HG03103 (cell line): ENCODE results near the gene GRAMD4.

ENCODE experiments used
- ATAC-seq: cut with Tn5 transposase; IDR thresholded peaks from one replicate; pipeline ENCODE4 v1.9.1; 2021; ENCODE audit warnings: low read depth; ENCODE audit not compliant: unreplicated experiment

The GRAMD4 gene

GRCh38 chr22:46665751-46666280 lies 45.6 kb downstream of the GRAMD4 start:
- no peak for ATAC-seq

- ATAC-seq, result no peak
Measured at GRCh38 chr22:46666577-46667244, 46.5 kb downstream of the GRAMD4 start.

- no peak for ATAC-seq
Measured at GRCh38 chr22:46667245-46667623, 47.0 kb downstream of the GRAMD4 start.

GRCh38 chr22:46668116-46668515 lies 47.9 kb downstream of the GRAMD4 start:
- ATAC-seq, result no peak

- ATAC-seq, result no peak
Measured at GRCh38 chr22:46669201-46669600, 49.0 kb downstream of the GRAMD4 start.

GRCh38 chr22:46671824-46672432 lies 51.7 kb downstream of the GRAMD4 start:
- ATAC-seq, result no peak

GRCh38 chr22:46672731-46673130 lies 52.5 kb downstream of the GRAMD4 start:
- no peak for ATAC-seq

GRCh38 chr22:46673205-46673604 lies 53.0 kb downstream of the GRAMD4 start:
- ATAC-seq, result no peak

- ATAC-seq, result no peak
Measured at GRCh38 chr22:46673662-46674236, 53.6 kb downstream of the GRAMD4 start.

- no peak for ATAC-seq
Measured at GRCh38 chr22:46674367-46674781, 54.2 kb downstream of the GRAMD4 start.

- no peak for ATAC-seq
Measured at GRCh38 chr22:46674906-46675305, 54.7 kb downstream of the GRAMD4 start.

GRCh38 chr22:46675479-46675878 lies 55.3 kb downstream of the GRAMD4 start:
- no peak for ATAC-seq

GRCh38 chr22:46675938-46676337 lies 55.8 kb downstream of the GRAMD4 start:
- no peak for ATAC-seq

- ATAC-seq, result no peak
Measured at GRCh38 chr22:46676479-46676878, 56.3 kb downstream of the GRAMD4 start.

- ATAC-seq, result no peak
Measured at GRCh38 chr22:46676881-46677280, 56.7 kb downstream of the GRAMD4 start.

GRCh38 chr22:46677323-46678002 lies 57.3 kb downstream of the GRAMD4 start:
- ATAC-seq, result no peak

- no peak for ATAC-seq
Measured at GRCh38 chr22:46678003-46678657, 57.9 kb downstream of the GRAMD4 start.

GRCh38 chr22:46678785-46679700 lies 58.9 kb downstream of the GRAMD4 start:
- no peak for ATAC-seq

- no peak for ATAC-seq
Measured at GRCh38 chr22:46679706-46680269, 59.6 kb downstream of the GRAMD4 start.
